Measurements from ENCODE around the gene ZBTB8A.

- TF ChIP-seq CTCF (IDR thresholded peaks at IDR 0.05) (no peak), POLR2AphosphoS5 (IDR thresholded peaks at IDR 0.05) (no peak), POLR2A (IDR thresholded peaks at IDR 0.05) (no peak), EP300 (IDR thresholded peaks at IDR 0.05; ENCODE audit: low read depth) (no peak)
Measured at GRCh38 chr1:32636914-32637645, 97.9 kb downstream of the ZBTB8A start.

Data from transverse colon (tissue), 4 donors.